Measurements from ENCODE around the gene AOC3. TPM values are rescaled to one million over a fixed set of nuclear protein-coding genes. Genes with fewer than 3 reads are reported as not detected.

AOC3 gene
- total and polyA plus RNA-seq, 2 of the 13 experiments (the other 11 are each of a cell fraction or from before 2014, with no cell fraction given) = 8.7 to 51.7 TPM

DNA sequence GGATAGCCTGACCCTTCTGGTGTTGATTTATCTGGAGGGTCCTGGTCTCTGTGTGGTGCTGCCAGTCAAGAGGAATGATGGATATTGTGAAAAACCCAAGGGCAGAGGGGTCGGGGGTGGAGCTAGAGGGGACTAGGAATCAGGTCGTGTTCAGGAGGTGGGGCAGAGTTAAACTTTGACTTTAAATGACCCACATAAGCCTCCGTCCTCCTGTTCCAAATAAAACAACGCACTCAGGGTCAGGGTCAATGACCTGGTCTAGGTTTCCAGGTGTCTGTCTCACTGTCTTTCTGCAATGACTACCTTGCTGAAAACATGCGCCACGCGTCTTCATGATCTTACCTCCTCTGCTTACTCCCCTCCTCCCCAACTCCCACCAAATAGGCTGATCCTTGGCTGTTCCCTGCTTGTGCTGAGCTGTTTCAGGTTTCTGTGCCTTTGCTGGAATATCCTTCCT lies 14.7 kb downstream of the AOC3 start (continued):
- no peak for TF ChIP-seq CENPBD1 (CRISPR knock-in tag; IDR thresholded peaks at IDR 0.05; ENCODE audit: borderline replicate concordance, low read depth)
- no peak for TF ChIP-seq ELF4 (CRISPR knock-in tag; IDR thresholded peaks at IDR 0.05; ENCODE audit: borderline replicate concordance)
- TF ChIP-seq KDM2A (CRISPR knock-in tag; IDR thresholded peaks at IDR 0.05; ENCODE audit: borderline replicate concordance, low read depth) = peak; percentile 47; the same call in 1 of the 2 replicates
- TF ChIP-seq, protein P1, sequence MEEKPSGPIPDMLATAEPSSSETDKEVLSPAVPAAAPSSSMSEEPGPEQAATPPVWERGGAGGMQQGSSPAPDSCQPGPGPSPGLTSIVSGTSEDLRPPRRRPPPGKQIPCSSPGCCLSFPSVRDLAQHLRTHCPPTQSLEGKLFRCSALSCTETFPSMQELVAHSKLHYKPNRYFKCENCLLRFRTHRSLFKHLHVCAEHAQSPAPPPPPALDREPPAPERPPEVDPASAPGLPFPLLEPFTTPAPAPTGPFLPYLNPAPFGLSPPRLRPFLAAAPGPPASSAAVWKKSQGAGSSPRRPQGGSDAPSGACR (CRISPR knock-in tag; IDR thresholded peaks at IDR 0.05) = peak; percentile 73; the same call in 1 of the 2 replicates
- TF ChIP-seq MTF2 (CRISPR knock-in tag; IDR thresholded peaks at IDR 0.05; ENCODE audit: borderline replicate concordance) = peak; percentile 65; the same call in 1 of the 2 replicates
- no peak for TF ChIP-seq STAG1 (CRISPR knock-in tag; IDR thresholded peaks at IDR 0.05)
- TF ChIP-seq YEATS4 (CRISPR knock-in tag; IDR thresholded peaks at IDR 0.05; ENCODE audit: borderline replicate concordance) = peak; percentile 15; the same call in 1 of the 2 replicates
- 0 out of 2 replicates have a peak, but pooled peaks have one; percentile 41 for TF ChIP-seq SMAD3 (CRISPR knock-in tag; IDR thresholded peaks at IDR 0.05)
- 0 out of 2 replicates have a peak, but pooled peaks have one; percentile 49 for TF ChIP-seq SIN3A (IDR thresholded peaks at IDR 0.05; ENCODE audit: borderline replicate concordance, low read depth, low read length)
- TF ChIP-seq RBM39 (IDR thresholded peaks at IDR 0.05; ENCODE audit: low read depth, low read length, poor library complexity, severe bottlenecking) = no peak
- peak; percentile 51 for TF ChIP-seq FOSL2 (CRISPR knock-in tag; IDR thresholded peaks at IDR 0.05)
- TF ChIP-seq ZNF556 (CRISPR knock-in tag; IDR thresholded peaks at IDR 0.05; ENCODE audit: borderline replicate concordance) = no peak
- TF ChIP-seq ZNF468 (CRISPR knock-in tag; IDR thresholded peaks at IDR 0.05) = no peak
- peak; percentile 42; the same call in 1 of the 2 replicates for TF ChIP-seq FOXA3 (CRISPR knock-in tag; IDR thresholded peaks at IDR 0.05)
- TF ChIP-seq, protein P2, sequence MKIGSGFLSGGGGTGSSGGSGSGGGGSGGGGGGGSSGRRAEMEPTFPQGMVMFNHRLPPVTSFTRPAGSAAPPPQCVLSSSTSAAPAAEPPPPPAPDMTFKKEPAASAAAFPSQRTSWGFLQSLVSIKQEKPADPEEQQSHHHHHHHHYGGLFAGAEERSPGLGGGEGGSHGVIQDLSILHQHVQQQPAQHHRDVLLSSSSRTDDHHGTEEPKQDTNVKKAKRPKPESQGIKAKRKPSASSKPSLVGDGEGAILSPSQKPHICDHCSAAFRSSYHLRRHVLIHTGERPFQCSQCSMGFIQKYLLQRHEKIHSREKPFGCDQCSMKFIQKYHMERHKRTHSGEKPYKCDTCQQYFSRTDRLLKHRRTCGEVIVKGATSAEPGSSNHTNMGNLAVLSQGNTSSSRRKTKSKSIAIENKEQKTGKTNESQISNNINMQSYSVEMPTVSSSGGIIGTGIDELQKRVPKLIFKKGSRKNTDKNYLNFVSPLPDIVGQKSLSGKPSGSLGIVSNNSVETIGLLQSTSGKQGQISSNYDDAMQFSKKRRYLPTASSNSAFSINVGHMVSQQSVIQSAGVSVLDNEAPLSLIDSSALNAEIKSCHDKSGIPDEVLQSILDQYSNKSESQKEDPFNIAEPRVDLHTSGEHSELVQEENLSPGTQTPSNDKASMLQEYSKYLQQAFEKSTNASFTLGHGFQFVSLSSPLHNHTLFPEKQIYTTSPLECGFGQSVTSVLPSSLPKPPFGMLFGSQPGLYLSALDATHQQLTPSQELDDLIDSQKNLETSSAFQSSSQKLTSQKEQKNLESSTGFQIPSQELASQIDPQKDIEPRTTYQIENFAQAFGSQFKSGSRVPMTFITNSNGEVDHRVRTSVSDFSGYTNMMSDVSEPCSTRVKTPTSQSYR (CRISPR knock-in tag; IDR thresholded peaks at IDR 0.05; ENCODE audit: borderline replicate concordance) = 0 out of 2 replicates have a peak, but pooled peaks have one; percentile 7
- TF ChIP-seq TBX2 (CRISPR knock-in tag; IDR thresholded peaks at IDR 0.05; ENCODE audit: borderline replicate concordance) = peak; percentile 92
- TF ChIP-seq KMT2B (CRISPR knock-in tag; IDR thresholded peaks at IDR 0.05) = no peak
- peak; percentile 74 for TF ChIP-seq ZMYM4 (CRISPR knock-in tag; IDR thresholded peaks at IDR 0.05)
- TF ChIP-seq ZNF772 (CRISPR knock-in tag; IDR thresholded peaks at IDR 0.05) = peak; percentile 65; the same call in 1 of the 2 replicates
- no peak for TF ChIP-seq NKX3-1 (CRISPR knock-in tag; IDR thresholded peaks at IDR 0.05)
- peak; percentile 87 for TF ChIP-seq BCL6 (CRISPR knock-in tag; IDR thresholded peaks at IDR 0.05)
- TF ChIP-seq TEAD3 (CRISPR knock-in tag; optimal IDR thresholded peaks at IDR 0.05; ENCODE audit: borderline replicate concordance) = peak; percentile 50
- TF ChIP-seq, protein P3, sequence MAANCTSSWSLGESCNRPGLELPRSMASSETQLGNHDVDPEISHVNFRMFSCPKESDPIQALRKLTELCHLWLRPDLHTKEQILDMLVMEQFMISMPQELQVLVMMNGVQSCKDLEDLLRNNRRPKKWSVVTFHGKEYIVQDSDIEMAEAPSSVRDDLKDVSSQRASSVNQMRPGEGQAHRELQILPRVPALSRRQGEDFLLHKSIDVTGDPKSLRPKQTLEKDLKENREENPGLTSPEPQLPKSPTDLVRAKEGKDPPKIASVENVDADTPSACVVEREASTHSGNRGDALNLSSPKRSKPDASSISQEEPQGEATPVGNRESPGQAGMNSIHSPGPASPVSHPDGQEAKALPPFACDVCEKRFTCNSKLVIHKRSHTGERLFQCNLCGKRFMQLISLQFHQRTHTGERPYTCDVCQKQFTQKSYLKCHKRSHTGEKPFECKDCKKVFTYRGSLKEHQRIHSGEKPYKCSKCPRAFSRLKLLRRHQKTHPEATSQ (CRISPR knock-in tag; IDR thresholded peaks at IDR 0.05; ENCODE audit: borderline replicate concordance) = no peak
- no peak for TF ChIP-seq TERF1 (CRISPR knock-in tag; IDR thresholded peaks at IDR 0.05)
- TF ChIP-seq JUN (CRISPR knock-in tag; IDR thresholded peaks at IDR 0.05) = no peak

Measured in HepG2 (cell line).